Peyer's patch (tissue), 4 donors: Measurements from ENCODE around the gene GON4L.

Experiments used
- POLR2A ChIP-seq, 2 donors: fragments of 450-650 bp; IDR thresholded peaks; one replicate each; pipeline ENCODE4 v1.5.1; 2017; ENCODE audit warnings: antibody characterized with exemption in 2 of 2, mild to moderate bottlenecking in 2 of 2, moderate library complexity in 2 of 2
- TF ChIP-seq, protein P1 (sequence below), 6 experiments: fragments of 450-650 bp in 4 of 6; fragments of 200-600 bp in 2 of 6; sonication (generic) in 1 of 6; IDR thresholded peaks; one replicate each; pipeline ENCODE4 v1.5.1; 2017 to 2019; ENCODE audit warnings: antibody characterized with exemption in 6 of 6, mild to moderate bottlenecking in 3 of 6, moderate library complexity in 1 of 6

DNA sequence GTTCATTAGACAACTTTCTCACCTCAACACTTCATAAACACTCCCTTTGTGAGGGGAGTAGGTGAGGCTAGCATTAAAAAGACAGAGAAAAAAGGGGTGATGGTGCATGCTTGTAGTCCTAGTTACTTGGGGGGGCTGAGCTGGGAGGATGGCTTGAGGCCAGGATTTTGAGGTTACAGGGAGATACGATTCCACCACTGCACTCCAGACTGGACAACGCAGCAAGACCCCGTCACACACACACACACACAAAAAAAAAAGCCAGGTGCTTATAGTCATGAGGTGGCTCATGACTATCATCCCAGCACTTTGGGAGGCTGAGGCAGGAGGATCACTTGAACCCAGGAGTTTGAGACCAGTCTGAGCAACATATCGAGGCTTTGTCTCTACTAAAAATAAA lies 29.6 kb downstream of the GON4L start:
- TF ChIP-seq, protein P1, sequence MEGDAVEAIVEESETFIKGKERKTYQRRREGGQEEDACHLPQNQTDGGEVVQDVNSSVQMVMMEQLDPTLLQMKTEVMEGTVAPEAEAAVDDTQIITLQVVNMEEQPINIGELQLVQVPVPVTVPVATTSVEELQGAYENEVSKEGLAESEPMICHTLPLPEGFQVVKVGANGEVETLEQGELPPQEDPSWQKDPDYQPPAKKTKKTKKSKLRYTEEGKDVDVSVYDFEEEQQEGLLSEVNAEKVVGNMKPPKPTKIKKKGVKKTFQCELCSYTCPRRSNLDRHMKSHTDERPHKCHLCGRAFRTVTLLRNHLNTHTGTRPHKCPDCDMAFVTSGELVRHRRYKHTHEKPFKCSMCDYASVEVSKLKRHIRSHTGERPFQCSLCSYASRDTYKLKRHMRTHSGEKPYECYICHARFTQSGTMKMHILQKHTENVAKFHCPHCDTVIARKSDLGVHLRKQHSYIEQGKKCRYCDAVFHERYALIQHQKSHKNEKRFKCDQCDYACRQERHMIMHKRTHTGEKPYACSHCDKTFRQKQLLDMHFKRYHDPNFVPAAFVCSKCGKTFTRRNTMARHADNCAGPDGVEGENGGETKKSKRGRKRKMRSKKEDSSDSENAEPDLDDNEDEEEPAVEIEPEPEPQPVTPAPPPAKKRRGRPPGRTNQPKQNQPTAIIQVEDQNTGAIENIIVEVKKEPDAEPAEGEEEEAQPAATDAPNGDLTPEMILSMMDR (IDR thresholded peaks at IDR 0.05): no peak
- no peak for TF ChIP-seq POLR2A (IDR thresholded peaks at IDR 0.05)
